Measurements from ENCODE around the gene MTUS2.
"Not testable (repeated sequence)": the region's sequence is repeated elsewhere in the genome, so short reads cannot be mapped to it uniquely, and the experiment has no call there.

MTUS2 gene

DNA sequence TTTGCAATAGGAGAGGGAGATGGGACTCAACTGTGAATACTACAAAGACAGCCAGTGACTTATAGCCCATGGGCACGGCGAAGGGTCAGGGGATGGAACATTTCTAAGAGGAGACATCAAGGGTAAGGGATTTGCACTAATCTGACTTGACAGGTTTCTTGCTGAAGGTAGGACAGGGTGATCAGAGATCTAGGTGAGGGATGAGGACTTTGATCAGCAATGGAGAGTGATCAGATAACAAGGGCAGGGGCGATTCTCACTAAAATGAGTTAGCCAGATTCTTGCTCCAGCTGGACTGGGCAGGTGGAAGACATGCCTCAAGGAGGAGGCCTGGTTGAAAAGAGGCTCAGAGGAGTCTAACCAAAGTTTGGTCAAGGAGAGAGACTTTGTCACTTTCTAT is 566.1 kb downstream of the MTUS2 start:
- Histone ChIP-seq H4K20me1 (ENCODE audit: insufficient read depth, low read length) (no peaks in the 10 kb centered on the region), H3K9me2 (replicated peaks; ENCODE audit: insufficient read depth, low read length) (no peaks in the 10 kb centered on the region), H3K27me3 (replicated peaks; ENCODE audit: insufficient read depth, low read length) (no peaks in the 10 kb centered on the region), H2AFZ (ENCODE audit: low read length) (no peak overlapping the region), H3F3A (ENCODE audit: insufficient read depth, low read length) (no peaks in the 10 kb centered on the region), H3K79me2 (ENCODE audit: low read length) (no peaks in the 10 kb centered on the region), H3K4me3 (ENCODE audit: low read length) (no peak overlapping the region), H3K36me3 (replicated peaks; ENCODE audit: insufficient read depth, low read length) (no peaks in the 10 kb centered on the region), H3K9ac (ENCODE audit: low read length) (no peak overlapping the region), H3K27ac (ENCODE audit: low read length) (no peak overlapping the region), H3K4me2 (ENCODE audit: low read depth, low read length) (no peak overlapping the region), H3K4me1 (ENCODE audit: low read length) (no peaks in the 10 kb centered on the region), H3K9me3 (replicated peaks; ENCODE audit: insufficient read depth, low read length) (no peaks in the 10 kb centered on the region)
- no peak for DNase-seq
- no peak for TF ChIP-seq EZH2 (optimal IDR thresholded peaks at IDR 0.05; ENCODE audit: low read depth, low read length)
- TF ChIP-seq, protein P1, sequence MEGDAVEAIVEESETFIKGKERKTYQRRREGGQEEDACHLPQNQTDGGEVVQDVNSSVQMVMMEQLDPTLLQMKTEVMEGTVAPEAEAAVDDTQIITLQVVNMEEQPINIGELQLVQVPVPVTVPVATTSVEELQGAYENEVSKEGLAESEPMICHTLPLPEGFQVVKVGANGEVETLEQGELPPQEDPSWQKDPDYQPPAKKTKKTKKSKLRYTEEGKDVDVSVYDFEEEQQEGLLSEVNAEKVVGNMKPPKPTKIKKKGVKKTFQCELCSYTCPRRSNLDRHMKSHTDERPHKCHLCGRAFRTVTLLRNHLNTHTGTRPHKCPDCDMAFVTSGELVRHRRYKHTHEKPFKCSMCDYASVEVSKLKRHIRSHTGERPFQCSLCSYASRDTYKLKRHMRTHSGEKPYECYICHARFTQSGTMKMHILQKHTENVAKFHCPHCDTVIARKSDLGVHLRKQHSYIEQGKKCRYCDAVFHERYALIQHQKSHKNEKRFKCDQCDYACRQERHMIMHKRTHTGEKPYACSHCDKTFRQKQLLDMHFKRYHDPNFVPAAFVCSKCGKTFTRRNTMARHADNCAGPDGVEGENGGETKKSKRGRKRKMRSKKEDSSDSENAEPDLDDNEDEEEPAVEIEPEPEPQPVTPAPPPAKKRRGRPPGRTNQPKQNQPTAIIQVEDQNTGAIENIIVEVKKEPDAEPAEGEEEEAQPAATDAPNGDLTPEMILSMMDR (IDR thresholded peaks at IDR 0.05; ENCODE audit: low read length): no peak
- TF ChIP-seq EZH2phosphoT487 (IDR thresholded peaks at IDR 0.05; ENCODE audit: low read length): no peak

DNA sequence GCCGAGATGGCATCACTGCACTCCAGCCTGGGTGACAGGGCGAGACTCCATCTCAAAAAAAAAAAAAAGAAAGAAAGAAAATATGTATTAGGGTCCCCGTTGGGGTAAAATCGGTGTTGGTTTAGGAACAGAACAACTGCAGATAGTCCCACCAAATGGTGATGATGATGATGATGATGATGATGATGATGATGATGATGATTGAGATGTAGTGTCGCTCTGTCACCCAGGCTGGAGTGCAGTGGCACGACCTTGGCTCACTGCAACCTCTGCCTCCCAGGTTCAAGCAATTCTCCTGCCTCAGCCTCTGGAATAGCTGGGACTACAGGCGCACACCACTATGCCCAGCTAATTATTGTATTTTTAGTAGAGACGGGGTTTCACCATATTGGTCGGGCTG is 570.5 kb downstream of the MTUS2 start:
- not testable (repeated sequence) for H3F3A ChIP-seq (ENCODE audit: insufficient read depth, low read length); H3K79me2 ChIP-seq (ENCODE audit: low read length); H3K4me3 ChIP-seq (ENCODE audit: low read length); H3K9me3 ChIP-seq (replicated peaks; ENCODE audit: insufficient read depth, low read length); H4K20me1 ChIP-seq (ENCODE audit: insufficient read depth, low read length); H3K4me1 ChIP-seq (ENCODE audit: low read length); H3K27ac ChIP-seq (ENCODE audit: low read length); H3K4me2 ChIP-seq (ENCODE audit: low read depth, low read length); H3K9ac ChIP-seq (ENCODE audit: low read length); H3K36me3 ChIP-seq (replicated peaks; ENCODE audit: insufficient read depth, low read length); H3K9me2 ChIP-seq (replicated peaks; ENCODE audit: insufficient read depth, low read length); DNase-seq; H3K27me3 ChIP-seq (replicated peaks; ENCODE audit: insufficient read depth, low read length); H2AFZ ChIP-seq (ENCODE audit: low read length)

DNA sequence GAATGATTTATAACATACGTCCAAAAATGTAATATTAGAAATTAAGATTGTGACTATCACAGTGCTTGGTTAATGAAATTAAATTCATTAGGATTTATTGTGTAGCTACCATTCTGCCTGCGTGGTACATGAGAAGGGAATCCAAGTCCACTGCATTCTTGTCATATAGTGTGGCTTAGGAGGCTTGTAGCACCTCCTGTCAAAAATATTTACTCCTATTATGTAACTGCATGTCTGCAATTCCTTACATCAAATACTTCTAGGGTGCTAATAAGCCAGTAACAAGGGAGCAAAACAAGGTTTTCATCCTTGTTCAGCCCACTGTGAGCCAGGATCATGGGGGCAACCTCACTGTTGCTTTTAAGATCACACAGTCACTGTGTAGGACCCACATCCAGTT is 576.3 kb downstream of the MTUS2 start:
- H3K4me1 ChIP-seq (ENCODE audit: low read length): no peaks in the 10 kb centered on the region
- DNase-seq: no peak
- H3K27me3 ChIP-seq (replicated peaks; ENCODE audit: insufficient read depth, low read length): no peaks in the 10 kb centered on the region

DNA sequence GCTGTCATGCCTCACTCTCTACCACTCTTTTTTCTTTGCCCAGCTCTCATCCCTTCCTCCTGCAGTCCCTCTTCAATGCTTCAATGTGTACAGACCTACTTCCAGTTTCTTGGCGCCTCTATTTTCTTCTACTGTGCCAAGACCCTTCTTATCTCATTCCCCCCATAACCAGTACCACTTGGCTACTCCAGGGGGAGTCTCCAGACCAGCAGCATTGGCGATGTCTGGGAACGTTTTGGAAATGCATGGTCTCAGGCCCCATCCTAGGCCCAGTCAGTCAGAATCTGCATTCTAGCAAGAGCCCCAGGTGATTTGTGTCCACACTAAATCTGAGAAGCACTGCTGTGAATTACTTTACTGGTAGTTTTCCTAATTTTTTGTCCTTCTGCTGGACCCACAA is 577.1 kb downstream of the MTUS2 start:
- no peaks in the 10 kb centered on the region for H3K9me2 ChIP-seq (replicated peaks; ENCODE audit: insufficient read depth, low read length)
- DNase-seq: no peak
- TF ChIP-seq EZH2 (optimal IDR thresholded peaks at IDR 0.05; ENCODE audit: low read depth, low read length) (no peak), EZH2phosphoT487 (IDR thresholded peaks at IDR 0.05; ENCODE audit: low read length) (no peak)
- TF ChIP-seq, protein P1 (IDR thresholded peaks at IDR 0.05; ENCODE audit: low read length): no peak
- no peaks in the 10 kb centered on the region for H3K27me3 ChIP-seq (replicated peaks; ENCODE audit: insufficient read depth, low read length)
- H3K27ac ChIP-seq (ENCODE audit: low read length): no peak overlapping the region
- H3K4me2 ChIP-seq (ENCODE audit: low read depth, low read length): no peak overlapping the region
- no peak overlapping the region for H2AFZ ChIP-seq (ENCODE audit: low read length)
- H3K9ac ChIP-seq (ENCODE audit: low read length): no peak overlapping the region
- H3K4me1 ChIP-seq (ENCODE audit: low read length): no peaks in the 10 kb centered on the region
- no peaks in the 10 kb centered on the region for H3K79me2 ChIP-seq (ENCODE audit: low read length)
- no peaks in the 10 kb centered on the region for H3K9me3 ChIP-seq (replicated peaks; ENCODE audit: insufficient read depth, low read length)
- no peaks in the 10 kb centered on the region for H3F3A ChIP-seq (ENCODE audit: insufficient read depth, low read length)
- no peaks in the 10 kb centered on the region for H4K20me1 ChIP-seq (ENCODE audit: insufficient read depth, low read length)
- H3K36me3 ChIP-seq (replicated peaks; ENCODE audit: insufficient read depth, low read length): no peaks in the 10 kb centered on the region
- no peak overlapping the region for H3K4me3 ChIP-seq (ENCODE audit: low read length)

More for the DNA sequence above, 576.3 kb downstream of the MTUS2 start:
- Histone ChIP-seq H3K9ac (ENCODE audit: low read length) (no peak overlapping the region), H3K79me2 (ENCODE audit: low read length) (no peaks in the 10 kb centered on the region), H3K4me2 (ENCODE audit: low read depth, low read length) (no peak overlapping the region), H3K9me3 (replicated peaks; ENCODE audit: insufficient read depth, low read length) (no peaks in the 10 kb centered on the region), H3K9me2 (replicated peaks; ENCODE audit: insufficient read depth, low read length) (no peaks in the 10 kb centered on the region), H2AFZ (ENCODE audit: low read length) (no peak overlapping the region), H4K20me1 (ENCODE audit: insufficient read depth, low read length) (no peaks in the 10 kb centered on the region), H3K36me3 (replicated peaks; ENCODE audit: insufficient read depth, low read length) (no peaks in the 10 kb centered on the region), H3K27ac (ENCODE audit: low read length) (no peak overlapping the region), H3K4me3 (ENCODE audit: low read length) (no peak overlapping the region), H3F3A (ENCODE audit: insufficient read depth, low read length) (no peaks in the 10 kb centered on the region)
- TF ChIP-seq EZH2phosphoT487 (IDR thresholded peaks at IDR 0.05; ENCODE audit: low read length): no peak
- TF ChIP-seq EZH2 (optimal IDR thresholded peaks at IDR 0.05; ENCODE audit: low read depth, low read length): no peak
- TF ChIP-seq, protein P1 (IDR thresholded peaks at IDR 0.05; ENCODE audit: low read length): no peak

All from MM.1S (cell line).